Spleen (tissue), 7 donors: ENCODE data around the gene HHIP.

Experiments
- POLR2A ChIP-seq, 3 donors: fragments of 450-650 bp; IDR thresholded peaks; one replicate each; pipeline ENCODE4 v1.5.1; 2017; ENCODE audit warnings: antibody characterized with exemption in 3 of 3, mild to moderate bottlenecking in 1 of 3
- POLR2AphosphoS5 ChIP-seq, 3 donors: sonication (generic); formaldehyde crosslinking; IDR thresholded peaks; one replicate each; pipeline ENCODE4 v1.5.1; 2017; ENCODE audit warnings: antibody characterized with exemption in 3 of 3
- TF ChIP-seq, protein P1 (sequence below), 11 experiments: fragments of 200-600 bp in 7 of 11; fragments of 450-650 bp in 4 of 11; sonication (generic) in 4 of 11; IDR thresholded peaks in 8 of 11; conservative IDR thresholded peaks in 3 of 11; 1 replicate in 7 of 11; 2 replicates in 4 of 11; pipeline versions ENCODE4 v1.4.0 to v1.8.0; 2016 to 2021; ENCODE audit warnings: antibody characterized with exemption in 11 of 11, inconsistent platforms in 4 of 11, mild to moderate bottlenecking in 1 of 11
- donor health status: DM: no; HTN: no; CAD: no; lungs with moderate emphysema.
- donor health status: DM: no; HTN: no; CAD: no.
- donor health status: DM: no; HTN: no; CAD: no.

DNA sequence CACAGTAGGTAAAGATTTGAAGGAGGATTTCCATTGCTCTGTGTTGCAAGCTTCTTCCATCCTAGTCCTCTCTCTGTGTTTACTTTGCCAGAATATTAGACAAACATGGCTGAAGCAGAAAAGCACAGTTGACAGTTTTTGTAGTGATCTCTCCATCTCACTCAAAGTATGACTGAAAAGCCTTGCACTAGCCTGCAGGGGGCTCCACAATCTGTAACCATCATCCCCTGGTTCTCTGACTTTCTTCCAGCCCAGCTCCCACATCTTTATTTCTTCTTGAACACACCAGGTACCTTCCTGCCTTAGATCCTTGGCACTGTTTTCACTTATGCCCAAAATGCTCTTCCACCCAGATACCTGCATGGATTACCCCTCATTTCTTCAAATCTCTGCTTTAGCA, 34.1 kb upstream of the HHIP start:
- TF ChIP-seq POLR2A (IDR thresholded peaks at IDR 0.05) = no peak
- TF ChIP-seq, protein P1, sequence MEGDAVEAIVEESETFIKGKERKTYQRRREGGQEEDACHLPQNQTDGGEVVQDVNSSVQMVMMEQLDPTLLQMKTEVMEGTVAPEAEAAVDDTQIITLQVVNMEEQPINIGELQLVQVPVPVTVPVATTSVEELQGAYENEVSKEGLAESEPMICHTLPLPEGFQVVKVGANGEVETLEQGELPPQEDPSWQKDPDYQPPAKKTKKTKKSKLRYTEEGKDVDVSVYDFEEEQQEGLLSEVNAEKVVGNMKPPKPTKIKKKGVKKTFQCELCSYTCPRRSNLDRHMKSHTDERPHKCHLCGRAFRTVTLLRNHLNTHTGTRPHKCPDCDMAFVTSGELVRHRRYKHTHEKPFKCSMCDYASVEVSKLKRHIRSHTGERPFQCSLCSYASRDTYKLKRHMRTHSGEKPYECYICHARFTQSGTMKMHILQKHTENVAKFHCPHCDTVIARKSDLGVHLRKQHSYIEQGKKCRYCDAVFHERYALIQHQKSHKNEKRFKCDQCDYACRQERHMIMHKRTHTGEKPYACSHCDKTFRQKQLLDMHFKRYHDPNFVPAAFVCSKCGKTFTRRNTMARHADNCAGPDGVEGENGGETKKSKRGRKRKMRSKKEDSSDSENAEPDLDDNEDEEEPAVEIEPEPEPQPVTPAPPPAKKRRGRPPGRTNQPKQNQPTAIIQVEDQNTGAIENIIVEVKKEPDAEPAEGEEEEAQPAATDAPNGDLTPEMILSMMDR (IDR thresholded peaks at IDR 0.05 in 8 of 11, conservative IDR thresholded peaks at IDR 0.05 in 3 of 11) = peak in 2 of 11 experiments; percentile 10 to 19
- no peak for TF ChIP-seq POLR2AphosphoS5 (IDR thresholded peaks at IDR 0.05)
